Activated CD4-positive, alpha-beta memory T cell treated with anti-CD3 and anti-CD28 coated beads, Interleukin-2, amount 10 ng/mL, durations not matched to agents 7 days and 5 days (primary cell): ENCODE measurements around the gene MED15. TPM values are rescaled to one million over a fixed set of nuclear protein-coding genes. Genes with fewer than 3 reads are reported as not detected.
"Not testable (repeated sequence)": the region's sequence is repeated elsewhere in the genome, so short reads cannot be mapped to it uniquely, and the experiment has no call there.

Experiments
- CTCF ChIA-PET: fragments of 350-600 bp; sonication (Branson Sonifier 250); formaldehyde crosslinking; loops from one replicate; lab custom pipeline; 2021; ENCODE audit warnings: antibody characterized with exemption, inconsistent platforms; lab: Charles Lee
- POLR2A ChIA-PET: fragments of 350-600 bp; sonication (Branson Sonifier 250); formaldehyde crosslinking; loops from one replicate; lab custom pipeline; 2021; ENCODE audit warnings: antibody characterized with exemption; lab: Charles Lee
- DNase-seq: peaks from one replicate; pipeline ENCODE4 v3.0.0-alpha.2; 2020
- H3K27ac Mint-ChIP-seq: one replicate; pipeline ENCODE4 v1.8.0; 2021; ENCODE audit warnings: mild to moderate bottlenecking, mixed read lengths
- H3K27me3 Mint-ChIP-seq: one replicate; pipeline ENCODE4 v1.8.0; 2021; ENCODE audit warnings: mixed read lengths
- H3K36me3 Mint-ChIP-seq: one replicate; pipeline ENCODE4 v1.8.0; 2021; ENCODE audit warnings: low read depth, mixed read lengths
- H3K4me1 Mint-ChIP-seq: one replicate; pipeline ENCODE4 v1.8.0; 2021; ENCODE audit warnings: mixed read lengths
- H3K4me3 Mint-ChIP-seq: one replicate; pipeline ENCODE4 v1.8.0; 2021; ENCODE audit warnings: mild to moderate bottlenecking, mixed read lengths
- H3K9me3 Mint-ChIP-seq: one replicate; pipeline ENCODE4 v1.8.0; 2021; ENCODE audit warnings: mixed read lengths
- total RNA-seq, 2 experiments: library from RNA; stranded (reverse); gene quantifications; one replicate each; pipeline ENCODE4 v1.2.3, GENCODE V29; 2021

The MED15 gene
- total RNA-seq, 2 experiments from 2014 or later = 168 TPM

- no peaks in the 10 kb centered on the region for H3K27me3 Mint-ChIP-seq
- H3K9me3 Mint-ChIP-seq = no peaks in the 10 kb centered on the region
- H3K4me1 Mint-ChIP-seq = peaks cover 38% of the 10 kb centered on the region
- POLR2A ChIA-PET = interaction anchor here (1.1 to 1.6 kb wide), 2 partner anchors 21 to 23 kb away, joined by 3 to 4 read pairs; no protein-coding TSS in a partner anchor
- H3K36me3 Mint-ChIP-seq = peaks cover 73% of the 10 kb centered on the region
- CTCF ChIA-PET = interaction anchor here (1.3 kb wide), 2 partner anchors 15 to 27 kb away, joined by 3 to 4 read pairs; no protein-coding TSS in a partner anchor
- H3K27ac Mint-ChIP-seq = peak overlapping the region; percentile 57
- no peak overlapping the region for H3K4me3 Mint-ChIP-seq
- DNase-seq = no peak
Measured at GRCh38 chr22:20542736-20543135, 35.3 kb downstream of the MED15 start.

GRCh38 chr22:20545318-20545634 lies 37.9 kb downstream of the MED15 start:
- Mint-ChIP-seq H3K36me3 (peaks cover 57% of the 10 kb centered on the region), H3K4me1 (peaks cover 63% of the 10 kb centered on the region), H3K27ac (peak overlapping the region; percentile 40)
- H3K27me3 Mint-ChIP-seq, DNase-seq, H3K4me3 Mint-ChIP-seq, H3K9me3 Mint-ChIP-seq: not testable (repeated sequence)
- ChIA-PET POLR2A (interaction anchor here (2.5 kb wide), 1 partner anchor 10 kb away, joined by 6 read pairs; no protein-coding TSS in a partner anchor), CTCF (interaction anchor here (2.1 kb wide), 1 partner anchor 12 kb away, joined by 5 read pairs; no protein-coding TSS in a partner anchor)

- Mint-ChIP-seq H3K4me1 (peaks cover 69% of the 10 kb centered on the region), H3K27ac (peak overlapping the region; percentile 40), H3K27me3 (no peaks in the 10 kb centered on the region), H3K36me3 (peaks cover 51% of the 10 kb centered on the region), H3K9me3 (no peaks in the 10 kb centered on the region), H3K4me3 (no peak overlapping the region)
- no peak for DNase-seq
- ChIA-PET POLR2A (interaction anchor here (2.5 to 27.0 kb wide), 4 partner anchors 10 to 32 kb away, joined by 6 to 396 read pairs (median 166); partner anchors contain the start of gene MED15), CTCF (interaction anchor here (2.1 to 14.1 kb wide), 2 partner anchors 12 to 23 kb away, joined by 5 to 313 read pairs; no protein-coding TSS in a partner anchor)
Measured at GRCh38 chr22:20545681-20546521, 38.5 kb downstream of the MED15 start.

GRCh38 chr22:20546541-20546950 lies 39.1 kb downstream of the MED15 start:
- H3K4me1 Mint-ChIP-seq = peaks cover 75% of the 10 kb centered on the region
- ChIA-PET POLR2A (interaction anchor here (2.5 to 27.0 kb wide), 4 partner anchors 9 to 33 kb away, joined by 6 to 396 read pairs (median 166); partner anchors contain the start of gene MED15), CTCF (interaction anchor here (2.1 to 14.1 kb wide), 2 partner anchors 11 to 22 kb away, joined by 5 to 313 read pairs; no protein-coding TSS in a partner anchor)
- no peaks in the 10 kb centered on the region for H3K27me3 Mint-ChIP-seq
- H3K27ac Mint-ChIP-seq = no peak overlapping the region
- H3K9me3 Mint-ChIP-seq = no peaks in the 10 kb centered on the region
- peaks cover 57% of the 10 kb centered on the region for H3K36me3 Mint-ChIP-seq
- no peak for DNase-seq
- H3K4me3 Mint-ChIP-seq = no peak overlapping the region

- Mint-ChIP-seq H3K27ac (no peak overlapping the region), H3K27me3 (no peaks in the 10 kb centered on the region), H3K9me3 (no peaks in the 10 kb centered on the region), H3K36me3 (peaks cover 59% of the 10 kb centered on the region), H3K4me1 (peaks cover 79% of the 10 kb centered on the region), H3K4me3 (no peak overlapping the region)
- no peak for DNase-seq
- ChIA-PET CTCF (interaction anchor here (1.6 to 14.1 kb wide), 2 partner anchors 10 to 22 kb away, joined by 6 to 313 read pairs; no protein-coding TSS in a partner anchor), POLR2A (interaction anchor here (2.5 to 27.0 kb wide), 4 partner anchors 9 to 33 kb away, joined by 6 to 396 read pairs (median 166); partner anchors contain the start of gene MED15)
Measured at GRCh38 chr22:20547029-20547428, 39.6 kb downstream of the MED15 start.

- no peak overlapping the region for H3K4me3 Mint-ChIP-seq
- peaks cover 62% of the 10 kb centered on the region for H3K36me3 Mint-ChIP-seq
- no peaks in the 10 kb centered on the region for H3K9me3 Mint-ChIP-seq
- H3K4me1 Mint-ChIP-seq = peaks cover 88% of the 10 kb centered on the region
- peak overlapping the region; percentile 99 for H3K27ac Mint-ChIP-seq
- no peak for DNase-seq
- CTCF ChIA-PET = interaction anchor here (0.7 to 14.1 kb wide), 5 partner anchors 9 to 409 kb away, joined by 3 to 313 read pairs (median 4); no protein-coding TSS in a partner anchor
- POLR2A ChIA-PET = interaction anchor here (0.7 to 27.0 kb wide), 9 partner anchors 9 to 85 kb away, joined by 3 to 396 read pairs (median 11); partner anchors contain the start of genes KLHL22 and MED15
- no peaks in the 10 kb centered on the region for H3K27me3 Mint-ChIP-seq
Measured at GRCh38 chr22:20548806-20549205, 41.4 kb downstream of the MED15 start.

GRCh38 chr22:20549232-20549841 lies 41.9 kb downstream of the MED15 start:
- Mint-ChIP-seq H3K9me3 (no peaks in the 10 kb centered on the region), H3K27me3 (no peaks in the 10 kb centered on the region), H3K4me3 (peak overlapping the region; percentile 74), H3K27ac (peak overlapping the region; percentile 99), H3K4me1 (peaks cover 87% of the 10 kb centered on the region), H3K36me3 (peaks cover 62% of the 10 kb centered on the region)
- POLR2A ChIA-PET = interaction anchor here (0.7 to 27.0 kb wide), 10 partner anchors 8 to 155 kb away, joined by 3 to 396 read pairs (median 10); partner anchors contain the start of genes KLHL22, MED15 and ZNF74
- CTCF ChIA-PET = interaction anchor here (0.7 to 14.1 kb wide), 5 partner anchors 11 to 409 kb away, joined by 3 to 313 read pairs (median 4); no protein-coding TSS in a partner anchor
- DNase-seq = peak; percentile 67

GRCh38 chr22:20550057-20550817 lies 42.8 kb downstream of the MED15 start:
- Mint-ChIP-seq H3K27me3 (no peaks in the 10 kb centered on the region), H3K36me3 (peaks cover 65% of the 10 kb centered on the region), H3K27ac (peak overlapping the region; percentile 99), H3K4me1 (peaks cover 89% of the 10 kb centered on the region), H3K4me3 (peak overlapping the region; percentile 74), H3K9me3 (no peaks in the 10 kb centered on the region)
- ChIA-PET CTCF (interaction anchor here (0.7 to 14.1 kb wide), 3 partner anchors 12 to 41 kb away, joined by 3 to 313 read pairs (median 4); no protein-coding TSS in a partner anchor), POLR2A (interaction anchor here (1.0 to 27.0 kb wide), 10 partner anchors 7 to 156 kb away, joined by 3 to 396 read pairs (median 10); partner anchors contain the start of genes KLHL22, MED15 and ZNF74)
- DNase-seq = no peak

GRCh38 chr22:20550851-20551744 lies 43.7 kb downstream of the MED15 start:
- no peaks in the 10 kb centered on the region for H3K9me3 Mint-ChIP-seq
- H3K36me3 Mint-ChIP-seq = peaks cover 66% of the 10 kb centered on the region
- ChIA-PET CTCF (interaction anchor here (14.1 kb wide), 1 partner anchor 18 kb away, joined by 313 read pairs; no protein-coding TSS in a partner anchor), POLR2A (interaction anchor here (1.0 to 27.0 kb wide), 8 partner anchors 16 to 157 kb away, joined by 3 to 396 read pairs (median 11); partner anchors contain the start of genes MED15 and ZNF74)
- no peaks in the 10 kb centered on the region for H3K27me3 Mint-ChIP-seq
- DNase-seq = peak; percentile 59
- H3K4me1 Mint-ChIP-seq = peaks cover 90% of the 10 kb centered on the region
- H3K4me3 Mint-ChIP-seq = peak overlapping the region; percentile 74
- peak overlapping the region; percentile 99 for H3K27ac Mint-ChIP-seq

GRCh38 chr22:20551805-20552442 lies 44.5 kb downstream of the MED15 start:
- ChIA-PET CTCF (interaction anchor here (14.1 kb wide), 1 partner anchor 17 kb away, joined by 313 read pairs; no protein-coding TSS in a partner anchor), POLR2A (interaction anchor here (1.1 to 27.0 kb wide), 7 partner anchors 15 to 134 kb away, joined by 3 to 396 read pairs (median 5); partner anchors contain the start of gene MED15)
- Mint-ChIP-seq H3K27me3 (no peaks in the 10 kb centered on the region), H3K4me3 (peak overlapping the region; percentile 74), H3K9me3 (no peaks in the 10 kb centered on the region), H3K27ac (peak overlapping the region; percentile 99), H3K36me3 (peaks cover 67% of the 10 kb centered on the region), H3K4me1 (peaks cover 91% of the 10 kb centered on the region)
- DNase-seq = peak; percentile 64
